GM12873 (cell line): ENCODE measurements around the gene SPRED2.

ENCODE experiments used
- TF ChIP-seq, protein P1 (sequence below): IDR thresholded peaks from 2 replicates; pipeline ENCODE4 v1.5.1; 2012; ENCODE audit warnings: low read depth, mild to moderate bottlenecking, moderate library complexity, low read length, control low read depth; ENCODE audit not compliant: insufficient read depth; ENCODE audit errors: missing control alignments

The SPRED2 gene

DNA sequence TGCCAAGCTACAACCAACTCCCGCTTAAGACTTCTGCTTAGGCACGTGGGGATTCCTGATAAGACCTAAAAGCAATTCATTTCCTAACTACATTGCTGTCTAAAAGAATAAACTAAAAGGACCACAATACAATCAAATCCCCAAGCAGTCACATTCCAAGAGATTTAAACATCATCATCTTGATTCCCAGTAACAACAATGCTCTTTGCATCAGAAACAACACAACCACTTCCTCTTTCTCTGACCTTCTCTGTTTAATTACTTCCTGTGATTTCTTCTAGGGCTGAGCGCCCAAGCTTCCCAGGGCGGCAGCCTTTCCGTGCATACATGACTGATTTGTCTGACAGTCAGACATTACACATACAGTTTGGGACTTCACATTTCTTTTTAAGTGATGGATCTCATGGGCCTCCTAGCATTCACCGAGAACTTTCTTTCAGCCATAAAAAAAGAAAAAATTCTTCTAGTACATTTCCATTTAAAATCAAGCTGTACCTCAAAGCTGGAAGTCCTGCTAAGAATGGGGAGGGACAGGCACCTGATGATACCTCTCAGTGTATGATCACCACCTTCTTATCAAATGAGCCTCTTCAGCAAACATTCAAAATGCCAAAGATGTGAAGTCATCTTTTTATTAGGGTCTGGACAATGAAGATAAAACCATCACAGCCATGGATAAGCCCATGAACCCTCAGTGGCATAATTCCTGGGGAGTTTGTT is 11.5 kb downstream of the SPRED2 start:
- TF ChIP-seq, protein P1, sequence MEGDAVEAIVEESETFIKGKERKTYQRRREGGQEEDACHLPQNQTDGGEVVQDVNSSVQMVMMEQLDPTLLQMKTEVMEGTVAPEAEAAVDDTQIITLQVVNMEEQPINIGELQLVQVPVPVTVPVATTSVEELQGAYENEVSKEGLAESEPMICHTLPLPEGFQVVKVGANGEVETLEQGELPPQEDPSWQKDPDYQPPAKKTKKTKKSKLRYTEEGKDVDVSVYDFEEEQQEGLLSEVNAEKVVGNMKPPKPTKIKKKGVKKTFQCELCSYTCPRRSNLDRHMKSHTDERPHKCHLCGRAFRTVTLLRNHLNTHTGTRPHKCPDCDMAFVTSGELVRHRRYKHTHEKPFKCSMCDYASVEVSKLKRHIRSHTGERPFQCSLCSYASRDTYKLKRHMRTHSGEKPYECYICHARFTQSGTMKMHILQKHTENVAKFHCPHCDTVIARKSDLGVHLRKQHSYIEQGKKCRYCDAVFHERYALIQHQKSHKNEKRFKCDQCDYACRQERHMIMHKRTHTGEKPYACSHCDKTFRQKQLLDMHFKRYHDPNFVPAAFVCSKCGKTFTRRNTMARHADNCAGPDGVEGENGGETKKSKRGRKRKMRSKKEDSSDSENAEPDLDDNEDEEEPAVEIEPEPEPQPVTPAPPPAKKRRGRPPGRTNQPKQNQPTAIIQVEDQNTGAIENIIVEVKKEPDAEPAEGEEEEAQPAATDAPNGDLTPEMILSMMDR = no peak

DNA sequence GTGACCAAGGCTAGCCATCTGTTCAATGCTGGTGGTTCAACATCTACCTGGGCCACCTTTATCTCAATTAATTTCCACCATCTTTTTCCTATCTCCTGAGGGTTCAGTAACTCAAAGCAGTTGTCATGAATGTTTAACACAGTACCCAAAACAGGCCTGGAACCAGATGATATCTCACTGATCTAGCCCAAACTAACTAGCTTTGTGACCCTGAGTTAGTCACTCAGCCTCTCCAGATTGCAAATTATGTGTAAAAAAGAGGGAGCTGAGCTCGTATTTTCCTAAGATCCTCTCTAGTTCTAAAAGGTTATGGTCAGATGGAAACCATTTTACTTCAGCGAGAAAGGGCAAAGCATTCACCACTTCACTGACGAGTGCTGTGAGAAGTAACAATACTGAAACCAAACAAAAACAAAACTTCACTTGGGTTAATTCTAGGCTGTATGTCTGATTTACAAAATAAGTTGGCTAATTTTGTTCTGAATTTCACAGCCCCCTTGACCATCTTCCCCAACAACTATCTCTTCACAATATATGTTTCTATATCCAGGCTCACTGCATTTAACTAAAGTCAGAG is 14.8 kb downstream of the SPRED2 start:
- TF ChIP-seq, protein P1 = no peak

GRCh38 chr2:65416945-65417344 is 15.5 kb downstream of the SPRED2 start:
- TF ChIP-seq, protein P1 = no peak

DNA sequence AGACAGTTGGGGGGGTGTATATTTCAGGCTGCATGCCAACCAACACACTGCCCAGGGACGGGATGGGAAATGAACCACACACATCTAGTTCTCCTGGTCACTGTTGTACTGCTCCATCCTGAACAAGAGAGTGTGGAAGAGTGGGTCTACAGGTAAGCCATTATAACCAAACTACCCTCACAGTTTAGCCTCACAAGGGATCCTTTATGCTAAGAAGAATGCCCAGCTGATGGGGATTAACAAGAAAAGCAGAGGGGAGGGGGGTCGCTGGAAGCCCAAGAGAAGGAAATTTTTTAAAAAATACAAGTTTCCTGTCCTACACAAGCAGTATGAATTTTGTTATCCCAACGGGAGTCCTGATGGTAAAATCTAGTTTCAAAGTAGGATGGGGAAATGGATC is 16.1 kb downstream of the SPRED2 start:
- TF ChIP-seq, protein P1 = no peak

DNA sequence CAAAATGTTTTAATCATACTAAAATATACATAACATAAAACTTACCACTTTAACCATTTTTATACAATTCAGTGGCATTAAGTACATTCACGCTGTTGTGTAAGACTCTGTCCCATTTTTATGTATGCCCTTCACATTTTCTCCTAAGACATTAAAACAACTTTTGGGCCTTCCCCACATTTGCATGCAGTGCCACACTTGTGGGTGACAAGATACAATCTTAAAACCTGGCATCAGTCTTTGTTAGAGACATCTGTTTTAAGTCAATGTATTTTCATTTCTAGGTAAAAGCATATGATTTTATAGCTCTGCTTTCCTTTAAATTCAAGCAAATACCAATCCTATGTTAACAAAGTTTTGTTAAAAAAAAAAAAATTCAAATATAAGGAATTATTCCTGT is 17.3 kb downstream of the SPRED2 start:
- TF ChIP-seq, protein P1 = no peak

GRCh38 chr2:65413610-65414009 is 18.8 kb downstream of the SPRED2 start:
- TF ChIP-seq, protein P1 = no peak

- TF ChIP-seq, protein P1 = no peak
Measured at GRCh38 chr2:65413106-65413505, 19.3 kb downstream of the SPRED2 start.
